NCI-H2227 treated with DMSO at 0.1 percent for 48 hours (cell line): ENCODE measurements around the gene ZNF490.
"Not testable (repeated sequence)": the region's sequence is repeated elsewhere in the genome, so short reads cannot be mapped to it uniquely, and the experiment has no call there.

Source experiments
- DNase-seq: peaks from one replicate; lab custom pipeline; 2025; lab: John Stamatoyannopoulos, UW

The ZNF490 gene

GRCh38 chr19:12610540-12611360 is at the start of gene ZNF490, which contains the start of gene ZNF791:
Gene ZNF490, minus strand, starts transcription at chr19:12610813. Its CDS starts 133 bp downstream, at chr19:12610680.
Gene ZNF791, plus strand, starts transcription at chr19:12610920. Its CDS starts 160 bp downstream, at chr19:12611080.
- peak; percentile 90 for DNase-seq

GRCh38 chr19:12657966-12658365 is 47.4 kb upstream of the ZNF490 start:
- no peak for DNase-seq

- DNase-seq, result no peak
These were observed 46.4 kb upstream of the ZNF490 start for GRCh38 chr19:12656899-12657571.

GRCh38 chr19:12655546-12655945 is 44.9 kb upstream of the ZNF490 start:
- no peak for DNase-seq

- DNase-seq, result no peak
These were observed 41.6 kb upstream of the ZNF490 start for GRCh38 chr19:12652219-12652618.

- no peak for DNase-seq
These were observed 39.3 kb upstream of the ZNF490 start for GRCh38 chr19:12649941-12650340.

- DNase-seq, result no peak
These were observed 37.5 kb upstream of the ZNF490 start for GRCh38 chr19:12648088-12648487.

GRCh38 chr19:12647490-12648071 is 37.0 kb upstream of the ZNF490 start:
- DNase-seq, result no peak

GRCh38 chr19:12647047-12647446 is 36.4 kb upstream of the ZNF490 start:
- no peak for DNase-seq

- no peak for DNase-seq
These were observed 35.9 kb upstream of the ZNF490 start for GRCh38 chr19:12646551-12646950.

GRCh38 chr19:12643716-12644115 is 33.1 kb upstream of the ZNF490 start:
- not testable (repeated sequence) for DNase-seq

GRCh38 chr19:12642506-12642905 is 31.9 kb upstream of the ZNF490 start:
- no peak for DNase-seq

GRCh38 chr19:12641456-12641855 is 30.8 kb upstream of the ZNF490 start:
- no peak for DNase-seq

GRCh38 chr19:12639901-12640613 is 29.4 kb upstream of the ZNF490 start:
- DNase-seq, result peak; percentile 11

GRCh38 chr19:12638611-12639182 is 28.1 kb upstream of the ZNF490 start:
- no peak for DNase-seq

GRCh38 chr19:12636631-12637030 is 26.0 kb upstream of the ZNF490 start:
- DNase-seq, result no peak

- no peak for DNase-seq
These were observed 18.6 kb upstream of the ZNF490 start for GRCh38 chr19:12629215-12629614.

- no peak for DNase-seq
These were observed 17.7 kb upstream of the ZNF490 start for GRCh38 chr19:12628040-12629022.

GRCh38 chr19:12626958-12627357 is 16.3 kb upstream of the ZNF490 start:
- DNase-seq, result no peak

- no peak for DNase-seq
These were observed 12.9 kb upstream of the ZNF490 start for GRCh38 chr19:12623361-12624031.
